Endometrial microvascular endothelial cells (primary cell): ENCODE results near the gene CDC42BPG. TPM values are rescaled to one million over a fixed set of nuclear protein-coding genes. Genes with fewer than 3 reads are reported as not detected.

ENCODE experiments used
- in situ Hi-C: cut with HindIII; loops from 2 replicates; pipeline ENCODE4 v1.10.0; 2017; ENCODE audit warnings: low sequenced_read_pairs, low pct_unique_long_range_greater_than_20kb; ENCODE audit errors: inconsistent ontology term
- total RNA-seq: library from RNA; depleted of rRNA; stranded (reverse); fragments of >200 nt; gene quantifications from one replicate; pipeline ENCODE4 v1.2.3, GENCODE V29; 2015; ENCODE audit errors: inconsistent ontology term

Gene CDC42BPG
- total RNA-seq, 1 donor from 2014 or later: 0.19 TPM

- in situ Hi-C loops: no loop called here
Observed at GRCh38 chr11:64855596-64856304, 11.3 kb upstream of the CDC42BPG start.

- in situ Hi-C loops: no loop called here
Observed at GRCh38 chr11:64854534-64855502, 10.4 kb upstream of the CDC42BPG start.

GRCh38 chr11:64854157-64854533 lies 9.7 kb upstream of the CDC42BPG start:
- in situ Hi-C loops: no loop called here

- in situ Hi-C loops: no loop called here
Observed at GRCh38 chr11:64853709-64854108, 9.3 kb upstream of the CDC42BPG start.

- in situ Hi-C loops: no loop called here
Observed at GRCh38 chr11:64852804-64853509, 8.5 kb upstream of the CDC42BPG start.

GRCh38 chr11:64851831-64852351 lies 7.4 kb upstream of the CDC42BPG start:
- in situ Hi-C loops: no loop called here

GRCh38 chr11:64850979-64851567 lies 6.6 kb upstream of the CDC42BPG start:
- in situ Hi-C loops: no loop called here

GRCh38 chr11:64849598-64850356 lies 5.3 kb upstream of the CDC42BPG start:
- in situ Hi-C loops: loop anchor here (10.0 kb wide), 1 partner anchor 45 kb away; no protein-coding TSS in a partner anchor

GRCh38 chr11:64848826-64849597 lies 4.6 kb upstream of the CDC42BPG start:
- in situ Hi-C loops: loop anchor here (10.0 kb wide), 1 partner anchor 46 kb away; no protein-coding TSS in a partner anchor

- in situ Hi-C loops: loop anchor here (10.0 kb wide), 1 partner anchor 46 kb away; no protein-coding TSS in a partner anchor
Observed at GRCh38 chr11:64848214-64848825, 3.9 kb upstream of the CDC42BPG start.

GRCh38 chr11:64846998-64847666 lies 2.7 kb upstream of the CDC42BPG start:
- in situ Hi-C loops: loop anchor here (10.0 kb wide), 1 partner anchor 48 kb away; no protein-coding TSS in a partner anchor

- in situ Hi-C loops: loop anchor here (10.0 kb wide), 1 partner anchor 49 kb away; no protein-coding TSS in a partner anchor
Observed at GRCh38 chr11:64845776-64846129, 1.3 kb upstream of the CDC42BPG start.

GRCh38 chr11:64845129-64845775 lies 799 bp upstream of the CDC42BPG start:
- in situ Hi-C loops: loop anchor here (10.0 kb wide), 1 partner anchor 50 kb away; no protein-coding TSS in a partner anchor

GRCh38 chr11:64843686-64844329 lies 645 bp downstream of the CDC42BPG start:
- in situ Hi-C loops: loop anchor here (10.0 kb wide), 1 partner anchor 51 kb away; no protein-coding TSS in a partner anchor
